Sigmoid colon (tissue), 4 donors: ENCODE results near the gene NOXO1.

Experiments
- CTCF ChIP-seq, 4 experiments: fragments of 450-650 bp in 3 of 4; fragments of 200-600 bp in 1 of 4; IDR thresholded peaks; one replicate each; pipeline ENCODE4 v1.5.1; 2016 to 2019; ENCODE audit warnings: antibody characterized with exemption in 4 of 4, mild to moderate bottlenecking in 3 of 4, moderate library complexity in 2 of 4
- POLR2A ChIP-seq, 2 donors: fragments of 450-650 bp; IDR thresholded peaks; one replicate each; pipeline ENCODE4 v1.6.1; 2016; ENCODE audit warnings: antibody characterized with exemption in 2 of 2, mild to moderate bottlenecking in 2 of 2, moderate library complexity in 2 of 2
- POLR2AphosphoS5 ChIP-seq, 4 donors: sonication (generic); formaldehyde crosslinking; IDR thresholded peaks; one replicate each; pipeline ENCODE4 v1.6.1; 2017; ENCODE audit warnings: antibody characterized with exemption in 4 of 4

GRCh38 chr16:1938910-1939309 lies 42.4 kb downstream of the NOXO1 start:
- TF ChIP-seq CTCF (IDR thresholded peaks at IDR 0.05) = no peak
- TF ChIP-seq POLR2AphosphoS5 (IDR thresholded peaks at IDR 0.05) = no peak
- TF ChIP-seq POLR2A (IDR thresholded peaks at IDR 0.05) = no peak
